K562 (cell line): ENCODE results near the gene STRADB. TPM values are rescaled to one million over a fixed set of nuclear protein-coding genes. Genes with fewer than 3 reads are reported as not detected.
A peak's percentile ranks its signal among the peaks of the same experiment; 100 is the strongest.

Experiments used
- BACH1 ChIP-seq: fragments of 200-800 bp; sonication (Bioruptor generic); IDR thresholded peaks from 2 replicates; pipeline ENCODE4 v1.6.1; 2016; ENCODE audit warnings: missing genetic modification characterization, missing compliant biosample characterization
- BDP1 ChIP-seq: IDR thresholded peaks from 3 replicates; pipeline ENCODE4 v1.6.1; 2011; ENCODE audit not compliant: insufficient read length, insufficient read depth
- BHLHE40 ChIP-seq: IDR thresholded peaks from 2 replicates; pipeline ENCODE4 v1.6.1; 2011; ENCODE audit warnings: low read length, improper control_type of control experiment
- ETS2 ChIP-seq: IDR thresholded peaks from 2 replicates; pipeline ENCODE4 v1.6.1; 2016; ENCODE audit warnings: borderline replicate concordance, missing genetic modification characterization, mild to moderate bottlenecking, moderate library complexity, missing compliant biosample characterization; ENCODE audit not compliant: poor library complexity, severe bottlenecking
- ETV1 ChIP-seq: fragments of 450-650 bp; conservative IDR thresholded peaks from 2 replicates; pipeline ENCODE4 v1.6.1; 2016; ENCODE audit warnings: missing genetic modification characterization, control low read depth, low read depth, missing compliant biosample characterization
- FOXK2 ChIP-seq, 2 experiments: fragments of 450-650 bp; IDR thresholded peaks in 1 of 2; conservative IDR thresholded peaks in 1 of 2; 2 replicates each; pipeline ENCODE4 v1.6.1; 2016; ENCODE audit warnings: low read depth in 2 of 2, mild to moderate bottlenecking in 1 of 2
- FOXP1 ChIP-seq: sonication (generic); formaldehyde crosslinking; IDR thresholded peaks from 2 replicates; pipeline ENCODE4 v1.8.0; 2022; ENCODE audit warnings: mild to moderate bottlenecking, missing genetic modification reagents
- LEF1 ChIP-seq: fragments of 450-650 bp; IDR thresholded peaks from 2 replicates; pipeline ENCODE4 v1.6.1; 2016; ENCODE audit warnings: mild to moderate bottlenecking
- MED1 ChIP-seq: sonication (generic); formaldehyde crosslinking; IDR thresholded peaks from 2 replicates; pipeline ENCODE4 v1.8.1; 2023; ENCODE audit warnings: missing genetic modification reagents, borderline replicate concordance
- MEF2A ChIP-seq: IDR thresholded peaks from 2 replicates; pipeline ENCODE4 v1.6.1; 2011; ENCODE audit warnings: low read depth, mild to moderate bottlenecking, low read length, moderate library complexity; ENCODE audit not compliant: control insufficient read depth
- NFE2L1 ChIP-seq: fragments of 450-650 bp; IDR thresholded peaks from 2 replicates; pipeline ENCODE4 v1.6.1; 2016; ENCODE audit warnings: missing genetic modification characterization, low read depth, mild to moderate bottlenecking, missing compliant biosample characterization, moderate library complexity, borderline replicate concordance
- RBM25 ChIP-seq: fragments of 200-400 bp; formaldehyde crosslinking; IDR thresholded peaks from 2 replicates; pipeline ENCODE4 v1.6.1; 2018; ENCODE audit warnings: low read length, low read depth, moderate library complexity; ENCODE audit not compliant: severe bottlenecking
- RBM34 ChIP-seq: fragments of 200-400 bp; formaldehyde crosslinking; IDR thresholded peaks from 2 replicates; pipeline ENCODE4 v1.6.1; 2018; ENCODE audit warnings: low read length, borderline replicate concordance; ENCODE audit not compliant: insufficient read depth
- U2AF1 ChIP-seq: fragments of 200-400 bp; formaldehyde crosslinking; optimal IDR thresholded peaks from 2 replicates; pipeline ENCODE3; 2017; ENCODE audit warnings: mild to moderate bottlenecking, low read depth, low read length, moderate library complexity
- ZNF121 ChIP-seq: sonication (generic); formaldehyde crosslinking; conservative IDR thresholded peaks from 2 replicates; pipeline ENCODE4 v1.8.0; 2022; ENCODE audit warnings: missing genetic modification reagents
- ZNF197 ChIP-seq: fragments of 200-800 bp; sonication (Bioruptor generic); IDR thresholded peaks from 2 replicates; pipeline ENCODE4 v1.6.1; 2016; ENCODE audit warnings: low read depth, missing genetic modification characterization, missing compliant biosample characterization
- ZNF778 ChIP-seq: fragments of 450-650 bp; formaldehyde crosslinking; IDR thresholded peaks from 2 replicates; pipeline ENCODE4 v1.4.0; 2020; ENCODE audit warnings: mild to moderate bottlenecking, moderate library complexity
- polyA plus RNA-seq, 8 experiments: library from polyadenylated mRNA; depleted of rRNA in 4 of 8; stranded (reverse) in 5 of 8; unstranded in 3 of 8; fragments of >200 nt; fragmentation: Nextera tagmentation in 2 of 8; fragmentation: Illumina TruSeq in 1 of 8; extraction: Ambion mirVana in 2 of 8; extraction: Trizol in 1 of 8; gene quantifications; 2 replicates each; pipeline versions ENCODE4 v1.2.1 to v1.2.3, GENCODE V29; 2011 to 2014; ENCODE audit warnings: inconsistent platforms in 1 of 8, missing spikeins in 1 of 8
- total RNA-seq, 7 experiments: library from RNA; depleted of rRNA in 6 of 7; stranded (reverse); fragments of >200 nt in 6 of 7; fragmentation: Illumina TruSeq in 2 of 7; extraction: Trizol in 2 of 7; gene quantifications; 2 replicates each; pipeline versions ENCODE4 v1.2.1 to v1.2.3, GENCODE V29; 2011 to 2021; ENCODE audit warnings: low replicate concordance in 1 of 7
- TF ChIP-seq, protein P1 (sequence below), 2 experiments: IDR thresholded peaks; 2 replicates each; pipeline ENCODE4 v1.6.1; 2012; ENCODE audit warnings: improper control_type of control experiment in 2 of 2, low read depth in 2 of 2, low read length in 2 of 2, borderline replicate concordance in 1 of 2
- TF ChIP-seq, protein P2 (sequence below): fragments of 200-800 bp; sonication (Bioruptor generic); IDR thresholded peaks from 2 replicates; pipeline ENCODE4 v1.6.1; 2016; ENCODE audit warnings: missing genetic modification characterization, missing compliant biosample characterization
- TF ChIP-seq, protein P3 (sequence below): fragments of 250-450 bp; sonication (Bioruptor Pico); IDR thresholded peaks from 2 replicates; pipeline ENCODE4 v1.8.0; 2022; ENCODE audit warnings: inconsistent platforms, mild to moderate bottlenecking, moderate library complexity, borderline replicate concordance

Gene STRADB
- total and polyA plus RNA-seq, 9 of the 15 experiments (the other 6 are each of a cell fraction or from before 2014, with no cell fraction given): 6.9 to 30.6 (median 15.7) TPM

DNA sequence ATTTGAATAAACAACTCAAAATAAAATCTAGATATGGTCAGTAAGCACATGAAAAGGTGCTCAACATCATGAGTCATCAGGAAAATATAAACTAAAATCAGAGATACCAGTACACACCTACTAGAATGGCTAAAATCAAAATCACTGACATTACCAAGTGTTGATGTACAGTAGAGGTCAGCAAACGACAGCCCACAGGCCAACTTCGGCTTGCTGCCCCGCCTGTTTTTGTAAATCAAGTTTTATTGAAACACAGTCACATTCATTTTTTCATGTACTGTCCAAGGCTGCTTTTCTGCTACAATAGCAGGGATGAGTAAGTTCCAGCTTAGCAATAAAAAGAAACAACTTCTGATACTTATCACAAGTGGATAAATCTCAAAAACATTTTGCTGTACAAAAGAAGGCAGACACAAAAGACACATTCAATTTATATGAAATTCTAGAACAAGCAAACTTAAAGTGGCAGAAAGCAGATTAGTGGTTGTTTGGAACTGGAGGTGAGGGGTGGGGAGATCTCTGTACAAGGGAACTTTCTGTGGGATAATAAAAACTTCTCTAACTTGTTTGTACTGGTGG is 32.4 kb upstream of the STRADB start (continued):
- TF ChIP-seq, protein P1, sequence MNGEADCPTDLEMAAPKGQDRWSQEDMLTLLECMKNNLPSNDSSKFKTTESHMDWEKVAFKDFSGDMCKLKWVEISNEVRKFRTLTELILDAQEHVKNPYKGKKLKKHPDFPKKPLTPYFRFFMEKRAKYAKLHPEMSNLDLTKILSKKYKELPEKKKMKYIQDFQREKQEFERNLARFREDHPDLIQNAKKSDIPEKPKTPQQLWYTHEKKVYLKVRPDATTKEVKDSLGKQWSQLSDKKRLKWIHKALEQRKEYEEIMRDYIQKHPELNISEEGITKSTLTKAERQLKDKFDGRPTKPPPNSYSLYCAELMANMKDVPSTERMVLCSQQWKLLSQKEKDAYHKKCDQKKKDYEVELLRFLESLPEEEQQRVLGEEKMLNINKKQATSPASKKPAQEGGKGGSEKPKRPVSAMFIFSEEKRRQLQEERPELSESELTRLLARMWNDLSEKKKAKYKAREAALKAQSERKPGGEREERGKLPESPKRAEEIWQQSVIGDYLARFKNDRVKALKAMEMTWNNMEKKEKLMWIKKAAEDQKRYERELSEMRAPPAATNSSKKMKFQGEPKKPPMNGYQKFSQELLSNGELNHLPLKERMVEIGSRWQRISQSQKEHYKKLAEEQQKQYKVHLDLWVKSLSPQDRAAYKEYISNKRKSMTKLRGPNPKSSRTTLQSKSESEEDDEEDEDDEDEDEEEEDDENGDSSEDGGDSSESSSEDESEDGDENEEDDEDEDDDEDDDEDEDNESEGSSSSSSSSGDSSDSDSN (IDR thresholded peaks at IDR 0.05; ENCODE audit: borderline replicate concordance in 1 of 2, low read depth in 2 of 2, low read length in 2 of 2): no peak
- TF ChIP-seq MED1 (CRISPR knock-in tag): no peak
- TF ChIP-seq U2AF1: no peak
- no peak for TF ChIP-seq LEF1
- no peak for TF ChIP-seq BACH1 (tag)
- TF ChIP-seq, protein P2, sequence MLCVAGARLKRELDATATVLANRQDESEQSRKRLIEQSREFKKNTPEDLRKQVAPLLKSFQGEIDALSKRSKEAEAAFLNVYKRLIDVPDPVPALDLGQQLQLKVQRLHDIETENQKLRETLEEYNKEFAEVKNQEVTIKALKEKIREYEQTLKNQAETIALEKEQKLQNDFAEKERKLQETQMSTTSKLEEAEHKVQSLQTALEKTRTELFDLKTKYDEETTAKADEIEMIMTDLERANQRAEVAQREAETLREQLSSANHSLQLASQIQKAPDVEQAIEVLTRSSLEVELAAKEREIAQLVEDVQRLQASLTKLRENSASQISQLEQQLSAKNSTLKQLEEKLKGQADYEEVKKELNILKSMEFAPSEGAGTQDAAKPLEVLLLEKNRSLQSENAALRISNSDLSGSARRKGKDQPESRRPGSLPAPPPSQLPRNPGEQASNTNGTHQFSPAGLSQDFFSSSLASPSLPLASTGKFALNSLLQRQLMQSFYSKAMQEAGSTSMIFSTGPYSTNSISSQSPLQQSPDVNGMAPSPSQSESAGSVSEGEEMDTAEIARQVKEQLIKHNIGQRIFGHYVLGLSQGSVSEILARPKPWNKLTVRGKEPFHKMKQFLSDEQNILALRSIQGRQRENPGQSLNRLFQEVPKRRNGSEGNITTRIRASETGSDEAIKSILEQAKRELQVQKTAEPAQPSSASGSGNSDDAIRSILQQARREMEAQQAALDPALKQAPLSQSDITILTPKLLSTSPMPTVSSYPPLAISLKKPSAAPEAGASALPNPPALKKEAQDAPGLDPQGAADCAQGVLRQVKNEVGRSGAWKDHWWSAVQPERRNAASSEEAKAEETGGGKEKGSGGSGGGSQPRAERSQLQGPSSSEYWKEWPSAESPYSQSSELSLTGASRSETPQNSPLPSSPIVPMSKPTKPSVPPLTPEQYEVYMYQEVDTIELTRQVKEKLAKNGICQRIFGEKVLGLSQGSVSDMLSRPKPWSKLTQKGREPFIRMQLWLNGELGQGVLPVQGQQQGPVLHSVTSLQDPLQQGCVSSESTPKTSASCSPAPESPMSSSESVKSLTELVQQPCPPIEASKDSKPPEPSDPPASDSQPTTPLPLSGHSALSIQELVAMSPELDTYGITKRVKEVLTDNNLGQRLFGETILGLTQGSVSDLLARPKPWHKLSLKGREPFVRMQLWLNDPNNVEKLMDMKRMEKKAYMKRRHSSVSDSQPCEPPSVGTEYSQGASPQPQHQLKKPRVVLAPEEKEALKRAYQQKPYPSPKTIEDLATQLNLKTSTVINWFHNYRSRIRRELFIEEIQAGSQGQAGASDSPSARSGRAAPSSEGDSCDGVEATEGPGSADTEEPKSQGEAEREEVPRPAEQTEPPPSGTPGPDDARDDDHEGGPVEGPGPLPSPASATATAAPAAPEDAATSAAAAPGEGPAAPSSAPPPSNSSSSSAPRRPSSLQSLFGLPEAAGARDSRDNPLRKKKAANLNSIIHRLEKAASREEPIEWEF: no peak
- TF ChIP-seq FOXP1 (CRISPR knock-in tag): no peak
- no peak for TF ChIP-seq ETS2
- no peak for TF ChIP-seq MEF2A
- TF ChIP-seq, protein P3, sequence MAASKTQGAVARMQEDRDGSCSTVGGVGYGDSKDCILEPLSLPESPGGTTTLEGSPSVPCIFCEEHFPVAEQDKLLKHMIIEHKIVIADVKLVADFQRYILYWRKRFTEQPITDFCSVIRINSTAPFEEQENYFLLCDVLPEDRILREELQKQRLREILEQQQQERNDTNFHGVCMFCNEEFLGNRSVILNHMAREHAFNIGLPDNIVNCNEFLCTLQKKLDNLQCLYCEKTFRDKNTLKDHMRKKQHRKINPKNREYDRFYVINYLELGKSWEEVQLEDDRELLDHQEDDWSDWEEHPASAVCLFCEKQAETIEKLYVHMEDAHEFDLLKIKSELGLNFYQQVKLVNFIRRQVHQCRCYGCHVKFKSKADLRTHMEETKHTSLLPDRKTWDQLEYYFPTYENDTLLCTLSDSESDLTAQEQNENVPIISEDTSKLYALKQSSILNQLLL (CRISPR knock-in tag): no peak
- no peak for TF ChIP-seq RBM34
- no peak for TF ChIP-seq ZNF778
- TF ChIP-seq NFE2L1 (tag): no peak
- no peak for TF ChIP-seq BHLHE40
- no peak for TF ChIP-seq ZNF121
- peak; percentile 18 for TF ChIP-seq RBM25
- no peak for TF ChIP-seq ETV1
- no peak for TF ChIP-seq FOXK2 (conservative IDR thresholded peaks at IDR 0.05 in 1 of 2, IDR thresholded peaks at IDR 0.05 in 1 of 2; ENCODE audit: low read depth in 2 of 2)
- no peak for TF ChIP-seq ZNF197 (CRISPR knock-in tag)
- no peak for TF ChIP-seq BDP1
